ENCODE measurements around the gene EGR4. TPM values are rescaled to one million over a fixed set of nuclear protein-coding genes. Genes with fewer than 3 reads are reported as not detected.

The EGR4 gene
- total and polyA plus RNA-seq, 2 donors from 2014 or later: not detected

- H3K27me3 ChIP-seq (ENCODE audit: control insufficient read depth, insufficient read depth, low read length): no peaks in the 10 kb centered on the region
- TF ChIP-seq CTCF (IDR thresholded peaks at IDR 0.05; ENCODE audit: borderline replicate concordance, extremely low read depth, insufficient read depth): no peak
- no peak overlapping the region for H3K4me3 ChIP-seq (ENCODE audit: low read length in 3 of 3)
- intact Hi-C loops (cut with DNase I): no loop called here
- FAIRE-seq (no peak), DNase-seq (peak in 1 of 5 donors; percentile 7)
- no peaks in the 10 kb centered on the region for H3K4me1 ChIP-seq (ENCODE audit: control insufficient read depth in 2 of 3, insufficient read depth in 2 of 3, low read depth in 1 of 3, low read length in 3 of 3)
- H3K9me3 ChIP-seq (ENCODE audit: control insufficient read depth in 2 of 3, insufficient read depth in 1 of 3, low read length in 3 of 3): no peaks in the 10 kb centered on the region
- no peak overlapping the region for H3K27ac ChIP-seq (ENCODE audit: low read depth in 2 of 2, low read length in 2 of 2)
- H3K36me3 ChIP-seq (ENCODE audit: control insufficient read depth in 2 of 3, insufficient read depth in 3 of 3, low read length in 3 of 3): peaks cover 5 to 68% (median 56%) of the 10 kb centered on the region in 3 donors
- no peak overlapping the region for H3K9ac ChIP-seq (ENCODE audit: low read length in 3 of 3)
Measured at GRCh38 chr2:73244580-73244979, 48.8 kb downstream of the EGR4 start.

- intact Hi-C loops (cut with DNase I): no loop called here
- DNase-seq (peak in 1 of 5 donors; percentile 3), FAIRE-seq (no peak)
- H3K36me3 ChIP-seq (ENCODE audit: control insufficient read depth in 2 of 3, insufficient read depth in 3 of 3, low read length in 3 of 3): peaks cover 5 to 68% (median 52%) of the 10 kb centered on the region in 3 donors
- H3K9me3 ChIP-seq (ENCODE audit: control insufficient read depth in 2 of 3, insufficient read depth in 1 of 3, low read length in 3 of 3): no peaks in the 10 kb centered on the region
- no peaks in the 10 kb centered on the region for H3K27me3 ChIP-seq (ENCODE audit: control insufficient read depth, insufficient read depth, low read length)
- H3K4me1 ChIP-seq (ENCODE audit: control insufficient read depth in 2 of 3, insufficient read depth in 2 of 3, low read depth in 1 of 3, low read length in 3 of 3): no peaks in the 10 kb centered on the region
- no peak overlapping the region for H3K9ac ChIP-seq (ENCODE audit: low read length in 3 of 3)
- TF ChIP-seq CTCF (IDR thresholded peaks at IDR 0.05; ENCODE audit: borderline replicate concordance, extremely low read depth, insufficient read depth): no peak
- no peak overlapping the region for H3K27ac ChIP-seq (ENCODE audit: low read depth in 2 of 2, low read length in 2 of 2)
- no peak overlapping the region for H3K4me3 ChIP-seq (ENCODE audit: low read length in 3 of 3)
Measured at GRCh38 chr2:73243884-73244570, 49.3 kb downstream of the EGR4 start.

Other genes with a start within 250 kb of the EGR4 start
- 21.4 TPM for gene SFXN5, start 221.8 kb downstream of the EGR4 start, total RNA-seq
- 35.9 TPM for gene SFXN5, start 221.8 kb downstream of the EGR4 start, polyA plus RNA-seq (ENCODE audit: insufficient read depth, low read depth, low replicate concordance)
- 57.1 TPM for gene RAB11FIP5, start 180.6 kb downstream of the EGR4 start, total RNA-seq
- 49.6 TPM for gene RAB11FIP5, start 180.6 kb downstream of the EGR4 start, polyA plus RNA-seq (ENCODE audit: insufficient read depth, low read depth, low replicate concordance)
- gene NOTO, start 91.0 kb downstream of the EGR4 start, total RNA-seq: not detected
- gene NOTO, start 91.0 kb downstream of the EGR4 start, polyA plus RNA-seq (ENCODE audit: insufficient read depth, low read depth, low replicate concordance): not detected
- 23.5 TPM for gene SMYD5, start 79.3 kb downstream of the EGR4 start, total RNA-seq
- 20.8 TPM for gene SMYD5, start 79.3 kb downstream of the EGR4 start, polyA plus RNA-seq (ENCODE audit: insufficient read depth, low read depth, low replicate concordance)
- 16.1 TPM for gene PRADC1, start 60.3 kb downstream of the EGR4 start, total RNA-seq
- 57.7 TPM for gene PRADC1, start 60.3 kb downstream of the EGR4 start, polyA plus RNA-seq (ENCODE audit: insufficient read depth, low read depth, low replicate concordance)
- gene CCT7, start 59.2 kb downstream of the EGR4 start, total RNA-seq: 164 TPM
- 173 TPM for gene CCT7, start 59.2 kb downstream of the EGR4 start, polyA plus RNA-seq (ENCODE audit: insufficient read depth, low read depth, low replicate concordance)
- gene FBXO41, start 9.1 kb downstream of the EGR4 start, total RNA-seq: 5.2 TPM
- 0.49 TPM for gene FBXO41, start 9.1 kb downstream of the EGR4 start, polyA plus RNA-seq (ENCODE audit: insufficient read depth, low read depth, low replicate concordance)
- gene ALMS1, start 92.3 kb upstream of the EGR4 start, total RNA-seq: 26.2 TPM
- gene ALMS1, start 92.3 kb upstream of the EGR4 start, polyA plus RNA-seq (ENCODE audit: insufficient read depth, low read depth, low replicate concordance): 9.2 TPM